Activated naive CD4-positive, alpha-beta T cell treated with anti-CD3 and anti-CD28 coated beads, Interleukin-2, amount 50 U/mL, for 16 hours (primary cell): ENCODE measurements around the gene TYMP.

Experiments
- DNase-seq: peaks from one replicate; pipeline ENCODE4 v3.0.0-alpha.2; 2020

Gene TYMP

GRCh38 chr22:50482107-50483074 lies 47.4 kb downstream of the TYMP start:
- DNase-seq: no peak

GRCh38 chr22:50481440-50482106 lies 48.2 kb downstream of the TYMP start, which contains the start of gene ADM2:
Gene ADM2, plus strand, starts transcription at chr22:50481543. Its CDS starts 305 bp downstream, at chr22:50481848.
- peak; percentile 74 for DNase-seq

- DNase-seq: no peak
Measured at GRCh38 chr22:50481045-50481439, 48.8 kb downstream of the TYMP start.

- no peak for DNase-seq
Measured at GRCh38 chr22:50479721-50480120, 50.1 kb downstream of the TYMP start.

- no peak for DNase-seq
Measured at GRCh38 chr22:50477923-50478322, 51.9 kb downstream of the TYMP start.

- no peak for DNase-seq
Measured at GRCh38 chr22:50476868-50477267, 52.9 kb downstream of the TYMP start.
